ENCODE results near the gene ATXN3L.

Gene ATXN3L

GRCh38 chrX:13340182-13340791, 20.4 kb upstream of the ATXN3L start:
- TF ChIP-seq CTCF (IDR thresholded peaks at IDR 0.05; ENCODE audit: control insufficient read depth, insufficient read depth, low read depth, low read length, missing control alignments), result no peak
- H3K4me3 ChIP-seq (ENCODE audit: control insufficient read depth, low read depth, low read length), result no peak overlapping the region
- DNase-seq (ENCODE audit: low read depth), result no peak

GRCh38 chrX:13339607-13340006, 19.8 kb upstream of the ATXN3L start:
- no peak for TF ChIP-seq CTCF (IDR thresholded peaks at IDR 0.05; ENCODE audit: control insufficient read depth, insufficient read depth, low read depth, low read length, missing control alignments)
- no peak for DNase-seq (ENCODE audit: low read depth)
- no peak overlapping the region for H3K4me3 ChIP-seq (ENCODE audit: control insufficient read depth, low read depth, low read length)

GRCh38 chrX:13338996-13339515, 19.2 kb upstream of the ATXN3L start:
- TF ChIP-seq CTCF (IDR thresholded peaks at IDR 0.05; ENCODE audit: control insufficient read depth, insufficient read depth, low read depth, low read length, missing control alignments), result no peak
- DNase-seq (ENCODE audit: low read depth), result no peak
- no peak overlapping the region for H3K4me3 ChIP-seq (ENCODE audit: control insufficient read depth, low read depth, low read length)

GRCh38 chrX:13334491-13334890, 14.6 kb upstream of the ATXN3L start:
- TF ChIP-seq CTCF (IDR thresholded peaks at IDR 0.05; ENCODE audit: control insufficient read depth, insufficient read depth, low read depth, low read length, missing control alignments), result no peak
- no peak overlapping the region for H3K4me3 ChIP-seq (ENCODE audit: control insufficient read depth, low read depth, low read length)
- DNase-seq (ENCODE audit: low read depth), result no peak

GRCh38 chrX:13330446-13330845, 10.6 kb upstream of the ATXN3L start:
- H3K4me3 ChIP-seq (ENCODE audit: control insufficient read depth, low read depth, low read length), result no peak overlapping the region
- DNase-seq (ENCODE audit: low read depth), result no peak
- TF ChIP-seq CTCF (IDR thresholded peaks at IDR 0.05; ENCODE audit: control insufficient read depth, insufficient read depth, low read depth, low read length, missing control alignments), result no peak

- TF ChIP-seq CTCF (IDR thresholded peaks at IDR 0.05; ENCODE audit: control insufficient read depth, insufficient read depth, low read depth, low read length, missing control alignments), result no peak
- DNase-seq (ENCODE audit: low read depth), result no peak
- H3K4me3 ChIP-seq (ENCODE audit: control insufficient read depth, low read depth, low read length), result no peak overlapping the region
Observed at GRCh38 chrX:13327666-13328065, 7.8 kb upstream of the ATXN3L start.
